NCI-H2029 (cell line): Measurements from ENCODE around the gene RAB6B.

Experiments
- DNase-seq: peaks from one replicate; lab custom pipeline; 2025; lab: John Stamatoyannopoulos, UW

Gene RAB6B

GRCh38 chr3:133894353-133895207, 1.1 kb downstream of the RAB6B start:
- no peak for DNase-seq

GRCh38 chr3:133893683-133894352, 1.9 kb downstream of the RAB6B start:
- DNase-seq = no peak

- DNase-seq = no peak
Measured at GRCh38 chr3:133892541-133893231, 3.0 kb downstream of the RAB6B start.

- no peak for DNase-seq
Measured at GRCh38 chr3:133891662-133892378, 3.9 kb downstream of the RAB6B start.

- no peak for DNase-seq
Measured at GRCh38 chr3:133890972-133891644, 4.6 kb downstream of the RAB6B start.

- no peak for DNase-seq
Measured at GRCh38 chr3:133890037-133890436, 5.6 kb downstream of the RAB6B start.

GRCh38 chr3:133888726-133889340, 6.8 kb downstream of the RAB6B start:
- no peak for DNase-seq

- no peak for DNase-seq
Measured at GRCh38 chr3:133887803-133888703, 7.6 kb downstream of the RAB6B start.

- no peak for DNase-seq
Measured at GRCh38 chr3:133887074-133887802, 8.4 kb downstream of the RAB6B start.

GRCh38 chr3:133886031-133886722, 9.5 kb downstream of the RAB6B start:
- DNase-seq = no peak

GRCh38 chr3:133884887-133885711, 10.6 kb downstream of the RAB6B start:
- DNase-seq = no peak

- no peak for DNase-seq
Measured at GRCh38 chr3:133884054-133884886, 11.4 kb downstream of the RAB6B start.

GRCh38 chr3:133883641-133884040, 12.0 kb downstream of the RAB6B start:
- DNase-seq = no peak

GRCh38 chr3:133882986-133883586, 12.6 kb downstream of the RAB6B start:
- no peak for DNase-seq

- DNase-seq = no peak
Measured at GRCh38 chr3:133881939-133882825, 13.5 kb downstream of the RAB6B start.
